ENCODE results near the gene DENND6B.

The DENND6B gene

DNA sequence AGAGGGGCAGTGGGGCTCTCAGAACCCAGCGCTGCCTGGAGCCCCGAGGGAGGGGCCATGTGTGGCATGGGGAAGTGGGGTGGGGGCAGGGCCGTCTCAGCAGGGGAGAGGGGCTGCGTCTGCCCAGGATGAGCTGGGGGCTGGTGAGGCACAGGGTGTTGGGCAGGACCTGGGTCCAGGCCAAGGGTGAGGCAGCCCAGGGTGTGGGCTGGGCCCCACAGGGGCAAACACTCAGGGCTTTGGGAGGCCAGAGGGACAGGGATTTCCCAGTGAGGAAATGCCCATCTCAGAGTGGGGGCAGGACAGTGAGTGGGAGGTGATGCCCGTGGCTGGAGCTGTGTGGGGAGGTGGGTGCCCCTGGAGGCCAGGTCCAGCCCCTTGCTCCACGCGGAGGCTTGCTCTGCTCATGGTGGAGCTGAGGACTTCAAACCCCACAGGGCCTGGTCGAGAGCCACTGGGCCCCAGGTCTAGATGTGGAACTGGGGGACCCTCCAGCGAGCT is 24.7 kb downstream of the DENND6B start:
- DNase-seq: no peak

DNA sequence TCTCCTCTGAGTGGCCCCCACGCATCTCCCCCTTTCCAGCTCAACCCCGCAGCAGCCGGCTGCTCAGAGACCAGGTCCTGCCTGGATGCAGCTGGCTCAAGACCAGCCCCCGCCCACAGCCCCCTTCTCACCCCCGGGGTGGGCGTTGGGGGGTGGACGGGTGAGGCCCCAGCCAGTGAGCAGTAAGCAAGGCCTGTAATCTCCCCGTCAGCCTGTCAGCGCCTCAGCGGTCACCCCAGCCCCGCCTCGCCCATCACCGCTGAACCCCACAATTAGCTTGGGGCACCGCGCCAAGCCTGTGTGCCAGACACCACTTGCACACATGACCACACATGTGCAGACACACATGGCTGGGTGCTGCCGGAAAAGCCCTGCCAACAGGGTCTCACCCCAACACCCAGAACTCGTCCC is 25.2 kb downstream of the DENND6B start:
- DNase-seq: no peak

DNA sequence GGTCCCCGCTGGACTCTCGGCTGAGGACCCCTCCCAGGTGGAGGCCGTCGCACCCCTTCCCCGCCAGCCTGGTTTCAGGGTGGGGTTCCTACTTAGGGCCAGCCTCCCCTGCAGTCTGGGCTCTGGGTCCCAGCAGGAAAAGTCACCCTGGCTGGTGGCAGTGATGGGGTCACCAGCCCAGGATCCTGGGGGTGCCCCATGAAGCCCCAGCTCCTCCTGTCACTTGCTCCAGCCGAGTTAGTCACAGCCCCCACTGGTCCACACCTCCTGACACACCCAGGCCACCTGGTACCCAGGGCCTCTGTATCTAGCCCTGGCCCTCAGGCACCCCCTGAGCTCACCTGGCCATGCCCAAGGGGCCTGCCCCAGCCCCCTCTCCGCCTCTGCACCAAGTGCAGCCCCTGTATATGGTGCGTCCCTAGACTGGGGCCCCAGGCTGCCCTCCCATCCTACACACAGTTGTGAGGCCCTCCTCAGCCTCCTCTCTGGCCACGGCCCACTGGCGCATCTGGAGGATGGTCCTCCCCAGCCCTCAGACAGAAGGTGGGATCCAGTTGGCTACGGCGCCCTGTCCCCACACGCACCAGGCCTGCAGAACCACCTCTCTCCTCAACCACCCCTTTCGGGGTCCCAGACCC is 26.1 kb downstream of the DENND6B start:
- DNase-seq: no peak

DNA sequence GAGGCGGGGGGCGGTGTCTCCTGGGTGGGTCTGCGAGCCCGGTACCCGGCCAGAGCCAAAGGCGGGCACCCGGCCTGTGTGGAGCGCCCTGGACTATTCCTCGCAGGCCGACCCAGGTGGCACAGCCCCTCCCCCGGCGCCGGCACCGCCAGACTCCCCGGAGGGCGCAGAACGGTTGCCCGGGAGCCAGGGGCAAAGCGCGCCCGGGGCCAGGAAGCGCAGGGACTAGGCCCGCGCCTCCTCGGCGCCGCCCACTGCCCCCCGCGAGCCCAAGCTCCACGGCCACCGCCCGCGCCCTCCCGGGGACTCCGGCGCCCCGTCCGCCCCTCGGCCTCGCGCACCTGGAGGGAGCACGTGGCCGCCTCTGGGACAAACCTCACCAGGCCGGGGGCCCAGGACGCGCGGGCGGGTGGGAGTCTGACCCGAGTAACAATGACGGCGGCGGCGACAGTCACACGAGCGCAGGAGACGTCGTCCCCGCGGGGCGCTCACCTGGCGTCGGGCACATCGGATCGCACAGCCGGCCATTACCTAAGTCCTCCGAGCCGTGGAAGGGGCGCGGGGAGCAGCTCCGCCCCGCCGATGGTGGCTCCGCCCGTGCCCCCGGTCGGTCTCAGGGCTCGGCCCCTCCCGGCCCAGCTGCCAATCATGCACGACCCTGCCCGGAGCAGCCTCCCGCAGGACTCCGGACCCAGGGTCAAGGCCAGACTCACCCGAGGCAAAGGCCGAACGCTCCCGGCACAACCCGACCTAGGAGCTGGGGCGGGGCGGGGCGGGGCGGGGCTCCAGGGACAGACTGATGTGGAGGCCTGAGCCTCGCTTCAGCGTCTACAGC is 26.8 kb downstream of the DENND6B start:
- DNase-seq: no peak

DNA sequence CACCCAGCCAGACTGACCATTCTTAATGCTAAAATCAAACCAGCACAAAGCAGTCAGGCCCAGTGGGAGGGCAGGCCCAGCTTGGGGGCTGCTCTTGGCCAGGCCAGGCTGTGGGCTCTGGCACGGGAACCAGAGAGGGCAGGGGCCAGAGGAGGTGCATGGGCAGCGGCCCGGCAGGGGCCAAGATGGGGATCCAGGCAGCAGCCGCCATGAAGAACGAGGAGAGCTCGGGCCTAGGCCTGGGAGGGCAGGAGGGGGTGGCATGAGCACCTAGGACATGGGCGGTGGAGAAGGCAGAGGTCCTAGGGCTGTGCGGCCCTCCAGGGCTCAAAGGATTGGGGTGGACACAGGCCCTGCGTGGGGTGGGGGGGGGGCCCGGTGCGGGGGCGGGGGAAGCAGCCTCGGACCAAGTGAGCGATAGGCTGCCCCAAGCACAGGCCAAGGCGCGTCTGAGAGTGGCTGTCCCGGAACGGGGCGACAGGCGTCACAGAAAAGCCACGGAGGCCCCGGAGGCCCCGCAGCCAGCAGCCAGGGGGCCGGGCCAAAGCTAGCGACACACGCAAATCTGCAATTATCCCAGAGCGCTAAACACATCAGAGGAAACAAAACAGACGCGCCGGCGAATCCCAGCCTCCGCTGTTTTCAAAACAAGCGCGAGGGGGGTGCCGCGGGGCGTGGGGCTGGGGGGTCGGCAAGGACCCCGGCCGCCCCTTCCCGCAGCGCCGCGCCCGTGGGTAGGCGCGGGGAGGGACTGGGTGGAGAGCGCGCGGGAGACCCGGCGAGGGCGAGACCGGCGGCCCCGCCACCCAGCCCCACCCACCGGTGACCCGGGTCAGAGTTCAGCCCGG is 27.7 kb downstream of the DENND6B start:
- no peak for DNase-seq

DNA sequence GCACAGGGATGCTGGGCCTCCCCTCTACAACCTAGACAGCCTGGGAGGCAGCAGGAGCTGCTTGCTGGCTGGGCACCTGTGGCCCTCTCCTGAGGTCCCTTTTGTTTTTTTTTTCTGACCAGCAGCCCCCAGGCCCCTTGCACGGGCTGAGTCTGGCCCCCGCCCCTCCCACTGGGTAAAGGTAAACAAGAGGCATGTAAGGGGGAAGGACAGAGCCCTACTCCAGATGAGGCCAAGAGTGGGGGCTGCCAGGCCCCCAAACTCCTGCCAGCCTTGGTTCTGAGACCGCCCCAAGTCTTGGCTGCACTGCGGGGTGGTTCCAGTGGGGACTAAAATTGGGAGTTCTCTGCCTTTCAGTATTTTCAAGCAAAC is 28.6 kb downstream of the DENND6B start:
- DNase-seq: no peak

DNA sequence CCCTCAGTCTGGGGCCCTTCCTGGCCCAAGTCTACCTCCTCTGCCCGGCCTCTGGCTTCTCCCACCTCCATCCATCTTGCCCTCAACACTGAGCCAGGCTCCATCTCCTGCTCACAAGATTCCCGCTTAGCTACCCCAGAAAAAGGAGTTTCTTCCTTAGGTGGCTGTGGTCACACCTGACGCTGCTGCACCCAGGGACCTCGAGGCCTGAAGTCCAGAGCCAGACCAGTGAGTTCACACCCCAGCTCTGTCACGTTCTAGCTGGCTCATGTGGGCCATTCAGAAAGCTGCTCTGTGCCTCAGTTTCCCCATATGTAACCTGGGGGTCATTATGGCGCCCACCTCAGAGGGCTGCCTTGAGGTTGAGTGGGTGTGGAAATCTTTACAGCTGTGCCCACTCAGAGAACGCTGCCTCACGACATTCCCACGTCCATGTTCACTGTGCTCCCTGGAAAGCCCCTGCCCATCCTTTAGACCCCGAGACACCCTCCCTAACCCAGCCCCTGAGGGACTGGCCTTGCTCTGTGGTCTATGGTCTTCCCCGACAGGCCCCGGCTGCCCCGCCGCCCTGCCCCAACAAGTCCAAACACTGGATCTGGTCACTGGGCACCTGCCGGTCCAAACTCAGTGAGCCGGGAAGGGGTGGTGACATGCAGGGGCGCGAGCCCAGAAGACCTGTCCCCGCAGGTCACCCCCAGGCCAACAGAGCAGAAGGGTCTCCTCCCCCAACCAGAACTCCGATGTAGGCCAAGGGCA is 29.1 kb downstream of the DENND6B start:
- no peak for DNase-seq

DNA sequence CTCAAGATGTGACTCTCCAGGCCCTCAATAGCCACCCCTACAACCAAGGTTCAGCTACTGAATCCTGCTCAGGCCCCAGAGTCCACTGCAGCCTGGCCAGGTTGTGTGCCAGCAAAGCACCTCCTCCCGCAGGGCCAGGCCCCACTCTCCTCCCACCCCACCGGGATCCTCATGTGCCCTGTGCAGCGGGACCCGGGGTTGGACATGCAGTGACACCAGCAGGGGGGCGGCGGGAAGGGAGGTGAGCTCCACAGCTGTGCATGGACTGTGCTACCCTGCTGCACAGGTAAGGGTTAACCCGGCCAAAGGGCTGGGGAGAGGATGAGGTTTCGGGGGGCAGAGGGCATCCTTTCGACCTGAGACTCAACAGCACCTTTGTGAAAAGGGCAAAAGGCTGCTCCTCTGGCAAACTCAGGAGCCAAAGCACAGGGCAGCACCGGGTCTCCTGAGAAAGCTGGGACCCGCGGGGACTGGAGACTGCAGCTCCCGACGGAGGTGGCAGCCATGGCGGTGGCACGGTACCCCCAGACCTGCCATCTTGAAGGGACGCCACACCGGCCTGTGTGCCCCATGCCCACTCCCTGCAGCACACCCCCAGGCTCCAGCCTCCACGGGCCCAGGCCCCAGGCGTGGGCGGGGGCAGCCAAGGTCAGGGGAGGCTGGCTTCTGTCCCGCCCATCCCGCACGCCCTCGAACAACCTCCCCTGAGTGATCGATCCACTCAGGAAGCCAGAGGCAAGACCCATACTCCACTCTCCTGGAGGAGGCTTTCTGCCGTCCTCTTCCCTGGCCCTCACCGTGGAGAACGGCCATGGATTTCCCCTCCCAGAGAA is 29.9 kb downstream of the DENND6B start:
- DNase-seq: no peak

DNA sequence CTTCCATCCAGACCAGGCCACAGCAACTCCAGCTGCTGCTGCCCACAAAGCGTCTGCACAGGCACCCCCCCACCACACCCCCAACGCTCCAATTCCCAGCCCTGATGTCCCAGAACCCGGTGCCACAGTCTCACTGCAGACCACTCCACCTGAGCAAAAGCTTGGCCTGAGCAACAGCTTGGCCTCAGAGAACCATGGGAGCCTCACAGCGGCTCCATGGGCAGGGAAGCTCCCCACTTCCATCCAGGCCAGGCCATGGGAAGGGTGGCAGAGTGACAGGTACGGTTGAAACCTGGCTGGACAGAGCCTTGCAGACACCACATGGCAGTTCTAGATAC is 32.5 kb downstream of the DENND6B start:
- DNase-seq: no peak

DNA sequence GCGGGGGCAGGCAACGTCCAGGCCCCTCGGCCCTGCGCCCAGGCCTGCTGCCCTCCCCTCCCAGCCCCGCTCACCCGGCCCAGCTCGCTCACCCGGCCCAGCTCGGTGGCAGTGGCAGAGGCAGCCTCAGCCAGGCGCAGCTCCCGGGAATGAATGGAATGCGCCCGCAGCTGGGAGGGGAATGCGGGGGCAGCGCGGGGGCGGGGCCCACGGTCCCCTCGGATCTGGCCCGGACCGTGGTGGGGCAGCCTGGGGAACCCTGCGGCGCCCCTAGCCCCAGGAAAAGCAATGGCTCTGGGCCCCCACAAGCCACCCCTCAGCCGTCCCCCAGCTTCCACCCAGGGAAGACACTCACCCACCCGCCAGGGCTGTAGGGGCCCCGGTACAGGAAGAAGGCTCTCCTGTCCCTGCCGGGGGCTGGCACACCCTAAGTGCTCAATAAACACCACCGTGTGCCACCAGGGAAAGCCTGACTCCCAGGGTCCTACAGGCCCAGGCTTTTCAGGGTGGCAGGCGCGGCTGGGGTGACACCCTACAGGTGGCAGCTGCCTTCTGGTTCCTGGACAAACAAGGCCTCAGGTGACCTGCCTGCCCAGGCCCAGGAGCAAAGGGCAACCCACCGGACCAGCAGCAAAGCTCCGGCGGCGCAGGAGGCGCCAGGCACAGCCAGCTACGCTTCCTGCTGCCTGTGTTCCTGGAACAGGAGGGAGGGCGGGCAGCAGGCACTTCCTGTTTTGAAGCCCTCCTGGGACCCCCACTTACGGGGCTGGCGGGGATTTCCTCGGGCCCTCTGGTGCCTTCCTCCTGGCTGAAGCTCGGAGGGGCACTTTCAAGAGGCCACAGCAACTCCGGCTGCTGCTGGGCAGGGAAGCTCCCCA is 33.1 kb downstream of the DENND6B start:
- DNase-seq: no peak

DNA sequence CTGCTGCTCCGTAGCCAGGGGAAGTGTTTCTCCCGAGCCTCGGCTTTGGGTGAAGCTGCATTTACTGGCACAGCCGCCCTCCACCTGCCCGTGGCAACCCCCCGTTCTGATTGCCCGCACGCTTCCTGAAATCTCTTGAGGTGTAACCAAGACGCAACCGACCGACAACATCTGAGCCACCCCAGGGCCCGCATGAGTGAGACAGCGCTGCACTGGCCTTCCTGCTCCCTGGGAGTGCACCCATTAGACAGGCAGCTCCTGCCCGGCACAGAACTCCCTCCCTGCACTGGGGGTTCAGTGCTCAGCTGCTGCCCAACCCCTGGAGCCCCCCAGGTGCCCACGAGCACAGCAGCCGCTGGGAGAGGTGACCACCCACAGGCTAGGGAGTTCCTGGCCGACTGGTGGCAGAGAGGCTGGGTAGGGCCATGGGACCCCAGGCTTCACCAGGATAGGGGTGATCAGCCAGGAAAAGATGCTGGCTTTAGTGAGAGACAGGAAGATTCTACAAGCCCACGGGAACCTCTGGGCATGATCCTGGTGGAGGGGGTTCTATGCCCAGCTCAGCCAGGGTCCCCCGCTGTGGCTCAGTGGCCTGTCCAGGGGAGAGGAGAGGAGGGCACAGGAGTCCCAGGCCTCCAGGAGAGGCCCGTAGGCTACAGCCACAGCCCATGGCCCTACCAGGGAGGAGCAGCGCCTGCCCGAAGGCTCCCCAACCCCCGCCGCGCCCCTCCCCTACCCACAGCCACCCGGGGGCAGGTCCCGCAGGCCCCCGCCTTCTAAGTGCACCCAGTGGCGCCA is 34.0 kb downstream of the DENND6B start:
- no peak for DNase-seq

DNA sequence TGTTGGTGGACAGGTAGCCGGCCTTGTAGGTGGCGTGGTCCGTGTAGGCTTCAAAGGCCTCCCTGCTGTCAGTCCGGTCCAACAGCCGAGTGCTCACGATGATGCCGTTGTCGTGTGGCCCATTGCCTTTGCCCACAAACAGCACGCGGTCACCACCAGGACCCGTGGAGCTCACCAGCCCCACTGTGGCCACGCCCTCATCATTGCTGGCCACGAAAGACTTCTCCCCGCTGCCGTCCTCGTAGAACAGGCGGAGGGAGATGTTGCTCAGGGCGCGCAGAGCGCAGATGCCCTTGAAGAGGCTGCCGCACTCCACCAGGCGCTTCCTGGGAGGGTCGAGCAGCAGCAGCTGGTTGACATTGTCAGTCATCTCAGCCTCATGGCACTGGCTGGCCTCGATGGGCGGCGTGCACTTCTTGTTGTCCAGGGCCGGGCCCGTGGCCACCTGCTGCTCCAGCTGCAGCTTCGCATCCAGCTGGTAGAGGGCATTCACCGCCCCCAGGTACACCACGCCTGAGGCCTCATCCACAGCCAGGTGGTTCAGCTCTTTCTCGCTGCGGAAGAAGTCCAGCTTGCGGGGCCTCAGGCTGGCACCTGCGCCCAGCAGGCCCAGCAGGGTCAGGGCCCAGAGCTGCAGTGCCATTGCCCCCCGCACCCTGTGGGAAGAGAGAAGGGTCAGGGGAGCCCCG is 36.7 kb downstream of the DENND6B start:
- DNase-seq: no peak

DNA sequence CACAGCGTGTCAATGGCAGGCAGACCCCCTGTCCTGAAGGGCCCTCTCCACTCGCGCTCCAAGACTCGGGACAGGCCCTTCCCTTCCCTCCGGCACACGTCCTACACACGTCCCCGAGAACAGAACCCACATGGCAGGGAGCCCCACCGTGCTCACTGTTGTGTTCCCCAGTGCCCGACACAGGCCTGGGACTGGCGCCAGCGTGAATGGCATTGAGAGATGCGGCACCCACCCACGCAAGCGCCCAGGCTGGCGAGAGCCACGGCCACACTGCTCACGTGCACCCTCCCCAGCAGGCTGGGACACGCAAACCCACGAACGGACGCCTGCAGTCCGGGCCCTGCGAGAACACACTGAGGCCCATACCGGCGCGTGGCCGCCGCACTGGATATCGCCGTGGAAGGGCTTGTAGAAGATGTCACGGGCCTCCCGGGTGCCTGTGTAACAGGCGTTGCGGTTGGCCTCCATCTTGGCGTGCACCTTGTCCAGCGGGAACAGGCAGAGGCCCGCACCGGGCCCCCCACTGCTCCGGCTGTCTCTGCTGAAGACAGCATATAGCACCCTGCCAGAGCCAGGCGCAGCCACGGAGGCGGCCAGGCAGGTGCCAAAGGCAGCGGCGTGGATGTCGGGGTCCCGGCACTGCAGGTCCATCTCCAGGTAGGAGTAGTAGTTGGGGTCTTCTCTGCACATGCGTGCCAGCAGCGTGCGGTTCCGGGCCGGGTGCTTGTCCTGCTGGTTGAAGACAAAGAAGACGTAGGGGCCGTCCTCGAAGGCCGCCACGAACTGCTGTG is 37.5 kb downstream of the DENND6B start:
- DNase-seq: no peak

DNA sequence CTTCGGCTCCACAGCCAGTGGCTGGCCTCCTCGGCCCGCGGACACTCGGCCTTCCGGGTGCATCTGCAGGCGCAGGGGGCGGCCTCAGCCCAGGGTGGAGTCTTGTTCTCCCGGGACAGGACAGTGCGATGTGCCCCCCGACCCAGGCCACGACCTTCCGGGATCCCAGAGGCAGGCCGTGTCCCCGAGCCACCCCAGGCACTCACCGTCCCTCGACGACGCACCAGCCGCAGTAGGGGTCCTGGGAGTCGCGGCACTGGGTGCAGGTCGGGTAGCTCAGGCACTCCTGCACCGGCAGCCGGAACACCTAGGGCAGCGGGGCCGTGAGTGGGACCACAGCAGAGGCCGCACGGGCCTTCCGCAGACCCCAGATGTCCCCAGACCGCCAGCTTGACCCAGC is 39.1 kb downstream of the DENND6B start:
- no peak for DNase-seq

DNA sequence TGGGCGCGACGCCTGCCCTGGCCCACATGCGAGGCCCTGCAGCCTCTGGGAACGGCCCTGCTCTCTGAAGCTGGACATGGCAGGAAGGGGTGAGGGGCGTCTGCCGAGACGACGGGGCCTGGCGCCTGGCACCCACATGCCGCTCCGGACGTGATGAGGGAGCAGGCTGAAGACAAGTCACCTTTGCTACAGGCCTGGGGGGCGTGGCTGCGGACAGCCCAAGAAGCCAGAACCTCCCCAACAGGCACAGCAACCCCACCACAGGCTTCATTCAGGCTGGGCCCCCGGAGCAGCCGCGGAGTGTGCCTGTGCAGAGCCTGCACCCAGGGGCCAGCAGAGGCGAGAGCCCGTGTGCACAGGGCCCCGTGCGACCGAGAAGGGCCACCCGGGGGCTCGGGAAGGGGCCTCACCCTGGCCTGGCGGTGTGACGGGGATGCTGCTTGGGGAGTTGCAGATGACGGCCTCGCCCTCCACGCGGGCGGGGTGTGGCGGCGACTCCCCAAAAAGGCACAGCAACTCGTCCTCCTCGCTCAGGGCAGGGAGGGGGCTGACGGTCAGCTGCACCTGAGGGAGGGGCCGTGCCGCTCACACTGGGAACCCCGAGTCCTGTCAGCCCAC is 40.0 kb downstream of the DENND6B start:
- DNase-seq: no peak

DNA sequence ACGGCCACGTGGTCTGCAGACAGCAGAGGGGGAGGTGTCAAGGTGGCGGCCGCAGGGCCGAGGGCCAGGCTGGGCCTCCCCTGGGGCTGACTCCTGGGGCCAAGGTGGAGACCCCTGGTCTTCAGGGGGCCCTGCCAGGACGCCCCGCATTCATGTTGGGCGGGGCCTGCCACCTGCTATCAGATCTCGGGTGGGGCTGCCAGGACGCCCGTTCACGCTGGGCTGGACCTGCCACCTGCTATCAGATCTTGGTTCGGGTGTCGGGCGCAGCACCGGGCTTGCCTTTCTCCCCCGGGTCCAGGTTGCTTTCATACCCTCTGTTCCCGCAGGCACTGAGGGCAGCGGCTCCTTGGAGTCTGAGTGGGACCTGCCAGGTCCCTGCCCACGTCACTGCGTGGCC is 40.5 kb downstream of the DENND6B start:
- no peak for DNase-seq

DNA sequence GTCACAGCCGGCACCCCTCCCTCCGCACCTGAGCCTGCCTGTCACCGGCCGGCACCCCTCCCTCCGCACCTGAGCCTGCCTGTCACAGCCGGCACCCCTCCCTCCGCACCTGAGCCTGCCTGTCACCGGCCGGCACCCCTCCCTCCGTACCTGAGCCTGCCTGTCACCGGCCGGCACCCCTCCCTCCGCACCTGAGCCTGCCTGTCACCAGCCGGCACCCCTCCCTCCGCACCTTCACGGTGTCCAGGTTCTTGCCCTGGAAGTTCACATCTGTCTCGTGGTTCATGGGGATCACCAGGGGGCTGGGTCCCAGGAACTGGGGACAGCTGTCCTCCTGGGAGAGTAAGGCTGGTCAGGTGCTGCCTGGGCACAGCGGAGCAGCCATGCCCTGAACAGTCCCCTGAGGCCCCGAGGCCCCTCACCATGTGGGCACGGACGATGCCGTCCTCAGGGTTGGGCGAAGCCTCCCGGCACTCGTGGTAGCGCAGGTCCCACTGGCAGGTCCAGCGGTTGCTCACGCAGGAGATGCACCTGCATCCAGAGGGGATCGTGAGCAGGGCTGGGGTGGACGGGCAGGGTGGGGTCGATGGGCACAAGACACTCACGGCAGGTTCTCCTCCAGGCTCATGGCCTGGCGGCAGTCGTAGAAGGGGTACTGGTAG is 41.1 kb downstream of the DENND6B start:
- DNase-seq: no peak

DNA sequence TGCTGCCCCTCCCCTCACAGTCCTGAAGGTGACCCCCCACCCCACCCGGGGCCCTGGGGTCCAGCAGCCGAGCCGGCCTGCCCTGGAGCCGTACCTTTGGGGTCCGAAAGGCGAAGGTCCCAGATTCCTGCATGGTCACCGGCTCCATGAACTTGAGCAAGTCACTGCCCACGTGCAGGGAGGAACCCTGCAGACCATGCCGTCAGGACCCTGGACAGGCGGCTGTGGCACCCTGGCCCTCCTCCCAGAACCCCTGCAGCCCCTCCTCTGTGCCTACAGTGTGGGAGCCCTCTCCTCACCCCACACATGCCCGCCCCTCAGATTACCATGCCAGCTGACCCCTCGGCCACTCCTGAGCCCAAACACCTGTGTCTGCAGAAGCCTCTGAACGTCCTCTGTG is 42.3 kb downstream of the DENND6B start:
- DNase-seq: no peak

Data from activated CD8-positive, alpha-beta memory T cell treated with anti-CD3 and anti-CD28 coated beads, Interleukin-2, amount 50 U/mL, for 48 hours (primary cell).